GM18502 (cell line): Measurements from ENCODE around the gene PCNX1.
A peak's percentile ranks its signal among the peaks of the same experiment; 100 is the strongest.

ENCODE experiments used
- ATAC-seq: cut with Tn5 transposase; IDR thresholded peaks from one replicate; pipeline ENCODE4 v1.9.1; 2021; ENCODE audit warnings: mild to moderate bottlenecking; ENCODE audit not compliant: unreplicated experiment, poor library complexity

PCNX1 gene

DNA sequence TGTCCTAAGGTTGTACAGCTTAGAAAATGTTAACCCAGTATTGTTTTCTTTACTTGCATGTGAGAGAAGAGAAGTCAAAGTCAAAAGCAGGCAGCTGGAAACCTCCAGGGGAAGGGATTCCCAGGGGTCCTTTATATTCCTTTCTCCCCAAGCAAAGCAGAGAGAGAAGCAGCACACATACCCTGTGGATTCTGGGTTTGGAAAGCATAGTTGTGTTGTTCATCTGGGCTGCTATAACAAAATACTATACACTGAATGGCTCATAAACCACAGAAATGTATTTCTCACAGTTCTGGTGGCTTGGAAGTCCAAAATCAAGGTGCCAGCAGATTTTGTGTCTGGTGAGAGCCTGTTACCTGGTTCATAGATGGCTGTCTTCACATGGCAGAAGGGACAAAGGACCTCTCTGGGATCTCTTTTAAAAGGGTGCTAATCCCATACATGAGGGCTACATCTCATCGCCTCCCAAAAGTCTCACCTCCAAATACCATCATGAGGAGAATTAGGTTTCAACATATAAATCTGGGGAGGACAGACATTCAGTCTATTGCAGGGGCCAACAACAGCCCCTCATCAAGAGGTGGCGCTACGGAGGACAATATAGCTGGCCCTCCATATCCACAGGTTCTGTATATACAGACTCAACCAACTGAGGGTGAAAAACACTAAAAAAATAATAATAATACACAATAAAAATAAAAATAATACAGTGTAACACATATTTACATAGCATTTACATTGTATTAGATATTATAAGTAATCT lies 19.3 kb upstream of the PCNX1 start:
- ATAC-seq = no peak

DNA sequence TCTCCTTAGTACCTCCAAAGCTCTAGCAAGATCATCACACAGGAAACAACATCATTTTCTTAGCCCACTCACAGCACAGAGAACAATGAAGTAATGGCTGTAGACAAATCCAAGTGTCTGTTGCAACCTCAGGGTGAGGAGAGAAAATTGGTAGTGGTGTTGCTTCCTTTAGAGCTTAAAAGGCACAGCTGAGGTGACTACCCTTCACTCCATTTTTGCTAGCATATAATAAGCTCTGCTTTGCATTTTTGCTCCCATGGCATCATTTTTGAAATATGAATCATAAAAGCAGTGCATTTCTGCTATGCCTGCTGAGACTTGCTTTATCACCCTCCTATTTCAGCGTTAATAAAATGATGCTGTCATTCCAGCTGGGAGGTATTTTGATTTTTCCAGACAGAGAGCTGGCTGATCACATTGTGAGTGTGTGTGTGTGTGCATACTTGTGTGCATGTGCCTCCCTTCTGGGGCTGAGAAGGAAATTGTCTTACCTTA lies 18.5 kb upstream of the PCNX1 start:
- no peak for ATAC-seq

DNA sequence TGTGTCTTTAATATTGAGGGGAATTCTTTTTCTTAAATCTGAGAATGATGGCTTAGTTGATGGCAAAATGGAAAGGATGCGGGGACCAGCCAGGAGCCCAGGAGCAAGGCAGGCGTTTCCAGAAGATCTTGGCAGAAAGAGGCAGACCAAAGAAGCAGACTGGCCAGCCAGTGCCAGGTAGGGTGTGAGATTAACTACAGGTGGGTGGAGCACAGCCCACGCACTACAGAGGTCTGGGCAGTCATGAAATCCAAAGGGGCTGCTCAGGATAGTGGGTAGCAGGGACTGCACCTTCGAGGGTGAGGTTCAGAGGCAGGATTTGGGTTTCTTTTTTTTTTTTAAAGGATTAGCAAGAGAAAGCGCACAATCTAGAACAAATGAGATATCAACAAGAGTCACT lies 17.7 kb upstream of the PCNX1 start:
- ATAC-seq = no peak

DNA sequence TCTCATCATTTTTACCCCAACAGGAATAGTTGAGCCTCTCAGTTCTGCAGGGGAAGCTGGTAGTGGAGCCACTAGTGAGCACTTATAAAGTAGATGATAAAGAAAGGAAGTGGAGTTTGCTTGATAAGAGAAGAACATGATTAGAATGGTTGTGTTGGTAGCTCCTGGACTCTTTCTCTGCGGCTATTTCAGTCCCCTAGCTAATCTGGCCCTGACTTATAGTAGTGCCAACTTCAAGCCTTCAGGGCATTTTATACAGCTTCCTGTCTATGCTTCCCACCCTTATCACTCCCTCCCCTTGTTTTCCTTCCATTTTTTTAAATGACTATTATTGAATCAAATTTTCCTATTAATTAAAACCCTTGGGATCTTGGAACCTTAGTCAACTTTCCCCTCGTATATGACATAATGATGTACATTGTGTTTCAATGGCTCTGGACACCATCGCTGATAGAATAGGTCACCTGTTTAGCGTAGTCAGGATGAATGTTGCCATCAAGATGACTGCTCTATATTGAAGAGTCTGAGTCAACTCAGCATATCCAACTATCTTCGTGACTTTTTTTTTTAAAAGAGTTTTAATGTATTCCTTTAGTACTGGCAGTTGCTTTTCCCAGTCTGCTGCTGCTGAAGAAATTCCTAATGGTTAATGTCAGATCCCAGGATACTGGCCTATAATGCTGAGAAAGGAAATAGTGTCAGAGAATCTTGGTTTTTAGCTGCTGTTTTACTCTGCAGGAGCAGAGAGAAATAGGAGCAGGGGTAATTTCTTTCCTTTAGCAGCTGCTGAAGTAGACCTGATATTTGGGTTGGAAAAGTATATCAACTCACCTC lies 16.2 kb upstream of the PCNX1 start:
- ATAC-seq = no peak

DNA sequence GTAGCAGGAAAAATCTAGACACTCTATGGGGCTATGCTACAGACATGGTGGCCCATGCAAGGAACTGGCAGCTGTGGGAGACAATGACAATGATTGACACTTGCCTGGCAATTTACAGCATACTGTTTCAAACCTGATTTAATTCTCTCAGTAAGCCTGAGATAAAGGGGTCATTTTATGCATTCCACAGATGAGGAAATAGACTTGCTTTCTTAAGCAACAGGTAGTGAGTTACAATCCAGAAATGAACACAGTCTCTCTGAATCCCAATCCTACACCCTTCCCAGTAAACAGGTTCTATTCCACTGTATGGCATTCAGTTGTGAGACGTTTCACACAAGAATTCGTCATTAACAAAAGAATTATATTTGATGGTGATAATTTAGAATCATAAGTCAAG lies 15.5 kb upstream of the PCNX1 start:
- no peak for ATAC-seq

DNA sequence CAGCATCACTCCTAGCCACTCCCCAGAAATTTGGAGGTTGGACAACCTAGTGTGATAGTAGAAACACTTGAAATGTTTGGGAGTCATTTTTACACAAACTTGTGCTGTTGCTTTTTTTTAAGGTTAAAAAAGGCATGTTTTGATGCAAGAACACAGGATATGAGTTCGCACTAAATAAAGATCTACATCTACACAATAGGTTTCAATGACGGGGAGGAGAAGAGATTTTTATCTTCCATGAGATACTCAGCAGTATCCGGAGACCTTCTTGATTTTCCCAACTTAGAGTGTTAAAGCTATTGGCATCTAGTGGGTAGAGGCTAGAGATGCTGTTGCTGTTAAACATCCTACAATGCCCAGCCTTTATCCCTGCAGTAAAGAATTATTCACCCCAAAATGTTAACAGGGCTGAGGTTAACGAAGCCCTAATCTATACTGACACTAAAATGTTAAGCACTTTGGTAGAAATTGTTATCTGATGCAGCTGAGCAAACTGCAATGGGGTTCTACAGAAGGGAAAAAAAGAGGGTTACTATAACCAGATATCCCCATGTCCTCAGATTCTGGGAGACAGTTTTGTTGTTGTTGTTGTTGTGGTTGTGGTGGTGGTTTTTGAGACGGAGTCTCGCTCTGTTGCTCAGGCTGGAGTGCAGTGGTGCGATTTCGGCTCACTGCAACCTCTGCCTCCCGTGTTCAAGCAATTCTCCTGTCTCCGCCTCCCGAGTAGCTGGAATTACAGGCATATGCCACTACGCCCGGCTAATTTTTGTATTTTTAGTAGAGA lies 14.0 kb upstream of the PCNX1 start:
- no peak for ATAC-seq

DNA sequence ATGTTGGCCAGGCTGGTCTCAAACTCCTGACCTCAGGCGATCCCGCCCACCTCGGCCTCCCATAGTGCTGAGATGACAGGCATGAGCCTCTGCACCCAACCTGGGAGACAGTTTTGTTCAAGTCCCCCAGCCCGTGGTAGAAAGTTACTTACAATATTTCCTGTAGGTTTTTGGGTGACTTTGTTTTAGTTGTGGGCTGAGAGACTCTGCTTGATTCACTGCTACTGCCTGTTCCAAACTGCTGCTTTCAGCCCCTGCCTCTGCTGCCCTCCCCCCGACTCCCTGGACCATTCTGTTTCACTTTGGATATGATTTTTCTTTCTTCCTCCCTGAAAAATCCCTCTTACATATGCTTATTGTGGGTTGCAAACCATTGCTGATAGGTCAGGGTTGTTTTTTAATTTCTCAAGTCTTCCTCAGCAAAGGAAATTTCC lies 13.4 kb upstream of the PCNX1 start:
- no peak for ATAC-seq

DNA sequence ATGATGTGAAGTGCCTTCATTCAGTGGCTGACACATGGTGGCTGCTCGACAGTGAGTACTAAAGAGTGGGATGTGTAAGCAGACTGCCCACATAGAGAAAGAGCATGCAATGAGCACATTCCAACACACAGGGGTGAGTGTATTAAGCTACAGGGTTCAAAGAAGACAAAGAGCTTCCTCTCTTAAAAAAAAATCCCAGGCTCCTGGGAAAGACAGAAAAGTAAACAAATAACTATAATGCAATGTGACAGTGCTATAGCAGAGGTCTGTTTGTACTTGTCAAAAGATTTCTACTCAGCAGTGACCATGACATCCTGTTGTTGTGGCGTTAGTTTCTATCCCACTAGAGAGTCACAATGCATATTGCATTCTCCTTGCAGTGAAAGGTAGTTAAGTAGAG lies 12.4 kb upstream of the PCNX1 start:
- ATAC-seq = no peak

DNA sequence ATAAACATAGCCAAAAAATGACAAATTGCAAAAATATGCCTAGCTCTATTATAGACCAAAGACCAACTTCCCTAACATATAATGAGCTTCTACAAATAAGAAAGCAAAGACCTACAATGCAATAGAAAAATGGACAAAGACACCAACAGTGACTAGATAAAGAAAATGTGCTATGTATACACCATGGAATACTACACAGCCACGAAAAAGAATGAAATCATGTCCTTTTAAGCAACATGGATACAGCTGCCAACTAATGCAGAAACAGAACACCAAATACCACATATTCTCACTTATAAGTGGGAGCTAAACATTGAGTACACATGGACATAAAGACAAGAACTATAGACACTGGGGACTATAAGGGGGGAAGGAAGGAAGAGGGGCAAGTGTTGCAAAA lies 10.9 kb upstream of the PCNX1 start:
- ATAC-seq = no peak

DNA sequence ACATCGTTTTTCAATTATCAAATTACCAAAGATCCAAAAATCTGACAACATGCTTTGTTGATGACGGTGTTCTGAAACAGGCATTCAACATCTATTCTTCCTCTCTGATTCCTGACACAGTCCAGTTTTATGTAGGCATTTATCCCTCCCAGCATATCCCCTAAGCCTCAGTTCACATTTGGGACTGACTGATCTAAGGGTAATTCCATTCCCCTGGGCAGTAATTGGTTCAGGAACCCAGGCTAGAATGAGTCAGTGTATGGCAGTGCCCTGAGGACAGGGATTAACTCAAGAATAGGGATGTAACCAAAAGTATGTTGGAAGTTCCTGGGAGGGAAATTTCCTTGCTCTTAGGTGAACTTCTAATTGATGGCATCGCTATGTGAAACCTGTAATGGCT lies 10.3 kb upstream of the PCNX1 start:
- no peak for ATAC-seq

DNA sequence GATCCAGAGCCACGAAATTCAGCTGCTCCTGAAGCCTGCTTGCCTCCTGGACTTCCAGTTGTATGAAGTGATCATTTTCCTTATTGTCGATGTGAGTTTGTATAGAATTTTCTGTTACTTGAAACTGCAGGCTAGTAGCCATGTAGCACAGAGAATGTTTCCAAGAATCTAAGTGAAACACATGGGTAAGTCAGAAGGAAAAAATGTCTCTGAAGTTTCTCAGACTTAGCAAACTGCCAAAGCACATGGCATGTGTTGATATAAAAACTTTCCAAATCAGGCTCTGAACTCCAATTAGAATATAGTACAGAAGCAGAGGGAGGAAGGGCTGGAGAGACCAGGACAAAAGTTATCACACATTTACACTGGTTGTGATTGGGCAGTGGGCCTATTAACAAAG lies 9.8 kb upstream of the PCNX1 start:
- ATAC-seq = no peak

DNA sequence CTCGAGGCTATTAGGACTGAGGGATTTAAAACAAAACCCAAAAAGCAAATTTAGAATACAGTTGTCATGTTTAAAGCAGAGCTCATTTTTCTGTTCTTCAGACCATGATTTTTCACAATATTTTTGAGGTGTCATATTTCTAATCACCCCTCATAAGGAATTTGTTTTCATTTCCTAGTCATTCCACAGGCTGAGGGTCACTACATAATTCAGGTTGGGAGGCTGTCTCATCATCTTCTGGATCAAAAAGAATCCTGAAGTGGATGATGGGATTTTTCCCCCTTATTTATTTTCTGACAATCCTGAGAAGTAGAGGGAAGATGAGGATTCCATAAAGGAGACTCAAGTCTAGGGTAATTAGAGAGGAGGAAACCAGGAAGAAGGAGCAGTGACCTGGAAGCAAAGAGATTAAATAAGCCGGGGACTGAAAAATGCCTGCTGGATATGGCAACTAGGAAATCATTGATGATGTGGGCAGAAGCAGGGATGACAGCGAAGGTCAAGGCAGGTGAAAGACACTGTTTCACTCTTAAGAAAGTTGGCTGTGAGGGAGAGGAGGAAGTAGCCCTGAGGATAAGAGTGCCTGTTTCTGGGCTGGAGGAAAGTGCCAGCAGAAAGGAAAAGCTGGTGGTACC lies 9.0 kb upstream of the PCNX1 start:
- ATAC-seq = no peak

DNA sequence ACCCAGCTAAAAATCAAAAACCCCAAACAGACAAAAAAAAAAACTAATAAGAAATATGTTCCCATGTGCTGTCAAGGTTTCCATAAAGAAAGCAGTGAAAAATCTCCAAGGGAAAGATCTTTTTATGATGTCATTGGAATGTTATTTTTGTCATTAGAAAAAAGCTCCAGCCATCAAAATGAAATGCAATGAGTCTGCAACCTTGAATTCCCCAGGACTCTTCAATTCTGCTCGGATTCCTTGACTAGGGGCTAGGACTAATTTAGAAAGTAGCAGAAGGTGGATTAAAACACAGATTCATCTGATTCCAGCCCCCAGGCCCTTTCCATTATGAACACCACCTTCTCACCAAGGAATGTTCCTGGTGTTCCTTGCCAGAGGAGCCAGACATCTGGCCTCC lies 6.0 kb upstream of the PCNX1 start:
- ATAC-seq = no peak

DNA sequence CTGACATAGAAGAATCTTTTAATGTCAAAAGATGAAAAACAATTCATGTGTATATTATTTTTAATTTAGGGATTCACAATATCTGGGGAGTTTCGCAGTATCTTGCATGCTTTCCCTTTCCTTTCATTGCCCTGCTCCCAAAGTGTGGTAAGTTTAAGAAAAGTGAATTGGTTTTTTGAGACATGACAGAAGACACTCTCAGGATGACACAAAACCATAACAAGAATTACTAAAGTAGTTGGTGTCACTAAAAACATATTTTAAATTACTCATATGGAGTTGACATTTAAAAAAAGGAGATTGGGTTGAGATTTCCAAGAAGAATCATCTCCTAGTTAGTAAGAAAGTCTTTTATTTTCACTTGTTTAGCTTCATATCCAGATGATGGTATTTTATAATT lies 5.1 kb upstream of the PCNX1 start:
- ATAC-seq = no peak

DNA sequence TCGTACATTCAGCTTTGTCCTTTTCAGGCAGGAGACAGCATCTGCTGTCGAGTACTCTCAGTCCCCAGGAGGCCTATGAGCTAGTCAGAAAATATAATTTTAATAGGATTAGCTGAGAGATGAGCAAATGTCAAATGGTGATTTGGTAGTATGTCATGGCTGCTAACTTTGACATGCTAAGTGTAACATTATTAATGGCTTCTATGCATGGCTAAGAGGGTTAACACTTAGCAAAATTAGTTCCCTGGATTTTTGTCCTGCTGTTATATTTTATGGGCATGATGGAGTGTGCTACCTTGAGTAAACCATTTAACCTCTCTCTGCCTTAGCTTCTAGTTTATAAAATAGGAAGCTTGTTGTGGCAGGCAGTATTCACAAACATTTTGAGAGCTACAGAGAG lies 2.9 kb upstream of the PCNX1 start:
- no peak for ATAC-seq

DNA sequence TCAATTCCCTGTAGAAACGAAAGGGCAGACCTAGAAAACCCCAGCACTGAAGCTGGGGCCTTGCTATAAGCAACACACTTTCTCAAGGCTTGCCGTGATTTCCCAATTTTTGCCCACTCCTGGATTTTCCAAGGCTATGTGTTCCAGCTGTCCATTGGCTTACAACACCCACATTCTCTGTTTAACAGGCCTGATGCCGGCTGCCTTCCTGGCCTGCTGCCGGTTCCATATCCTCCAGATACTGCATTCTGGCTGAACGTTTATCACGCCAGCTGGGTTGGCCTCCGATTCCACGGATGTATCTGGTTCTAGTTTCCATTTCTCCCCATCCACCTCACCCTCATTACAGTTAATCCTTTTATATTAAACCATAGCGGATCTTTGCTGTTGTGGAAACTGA lies 2.0 kb upstream of the PCNX1 start:
- no peak for ATAC-seq

DNA sequence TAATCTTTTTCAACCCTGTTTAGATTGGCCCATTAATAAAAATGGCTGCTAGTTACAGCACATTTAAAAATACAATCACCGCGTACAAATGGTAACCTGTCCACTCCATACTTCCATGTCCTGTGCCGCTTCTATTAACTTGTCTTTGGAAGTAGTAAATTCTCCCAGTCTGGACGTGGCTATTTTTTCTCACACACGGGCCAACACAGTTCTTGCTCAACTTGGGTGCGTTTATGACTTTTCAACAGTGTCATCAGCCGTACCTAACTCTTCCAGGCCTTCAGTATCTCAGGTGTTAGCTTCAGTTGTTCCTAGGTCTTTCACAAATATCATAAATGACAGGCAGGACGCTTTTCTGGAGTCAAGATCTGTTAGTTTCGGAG lies 475 bp upstream of the PCNX1 start:
- ATAC-seq = peak; percentile 2

DNA sequence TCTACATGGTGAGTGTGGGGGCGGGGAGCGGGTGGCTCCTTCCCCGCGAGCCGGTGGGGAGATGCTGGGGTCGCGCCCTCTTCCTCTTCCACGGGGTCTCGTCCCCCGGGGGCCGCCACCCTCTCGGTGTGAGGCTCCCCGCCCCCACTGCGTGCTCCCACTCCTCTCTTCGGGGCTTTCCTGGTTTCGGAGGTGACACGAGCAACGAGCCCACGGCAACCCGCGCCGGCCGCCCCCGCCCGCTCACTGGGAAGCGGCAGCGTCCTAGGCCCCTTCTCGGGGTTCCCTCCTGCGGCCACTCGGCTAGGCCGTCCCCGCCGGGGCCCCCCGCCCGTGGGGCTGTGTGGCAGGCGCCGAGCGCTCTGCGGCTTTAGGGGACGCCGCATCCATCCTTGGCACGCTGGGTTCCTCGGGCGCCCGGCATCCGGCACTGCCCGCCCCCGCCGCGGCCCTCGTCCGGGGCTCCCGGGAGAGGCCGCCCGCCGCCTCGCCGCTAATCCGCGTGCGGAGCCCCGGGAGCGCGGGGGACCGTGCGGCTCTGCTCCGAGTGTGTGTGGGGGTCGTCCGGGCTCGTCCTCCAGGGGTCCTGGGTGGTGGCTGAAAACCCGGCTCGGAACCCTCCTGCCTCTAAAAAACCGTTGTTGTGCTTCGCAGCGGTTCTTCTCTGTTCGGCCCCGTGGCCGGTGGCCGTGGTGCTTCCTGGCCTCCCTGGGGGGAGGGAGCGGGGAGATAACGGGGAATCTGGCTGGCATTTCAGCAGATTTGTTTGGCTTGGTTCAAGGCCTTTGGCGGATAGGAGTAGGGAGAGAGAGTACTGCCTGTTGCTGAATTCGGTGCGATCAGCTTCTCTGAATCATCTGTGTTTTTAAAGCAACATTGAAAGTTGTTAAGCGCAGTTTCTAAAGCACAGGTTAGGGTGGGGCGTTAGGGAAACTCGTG lies 1.0 kb downstream of the PCNX1 start:
- ATAC-seq = peak; percentile 28

DNA sequence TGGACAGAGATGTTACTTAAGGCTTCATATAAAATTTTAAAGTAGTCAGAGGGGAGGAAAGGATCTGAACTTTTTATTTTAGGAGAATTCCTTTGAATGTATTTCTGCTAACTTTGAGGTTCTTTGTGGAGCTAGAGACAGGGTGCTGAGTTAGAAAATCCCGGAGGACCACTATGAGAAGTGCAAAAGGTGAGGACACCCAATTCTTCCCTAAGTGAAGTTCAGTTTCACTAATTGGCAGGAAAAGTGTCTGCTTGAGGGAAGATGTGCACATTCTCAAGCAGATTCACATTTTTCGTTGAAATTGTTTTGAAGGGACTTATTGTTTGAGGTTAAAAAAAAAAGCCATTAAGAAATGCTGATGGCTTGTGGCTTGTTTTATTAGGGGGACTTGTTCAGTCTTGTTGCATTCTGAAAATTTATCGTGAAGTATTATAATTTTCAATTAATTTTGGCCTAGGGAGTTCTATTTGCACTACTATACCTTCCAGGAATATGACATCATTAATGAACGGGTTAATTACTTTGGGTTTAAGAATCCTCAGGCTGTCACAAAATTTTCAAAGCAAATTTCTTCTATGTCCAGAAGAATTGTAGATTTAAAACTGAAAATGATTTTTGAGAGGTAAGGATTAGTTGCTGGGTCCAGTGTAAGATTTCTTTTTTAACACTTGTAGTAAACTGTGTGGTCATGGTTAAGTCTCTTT lies 1.8 kb downstream of the PCNX1 start:
- ATAC-seq = no peak
